Limb (tissue), 2 donors: ENCODE data around the gene POLD4.

Source experiments
- DNase-seq, 2 donors: peaks; one replicate each; pipeline ENCODE4 v3.0.0-alpha.2; 2016; ENCODE audit errors: extremely low spot score in 2 of 2

POLD4 gene

DNA sequence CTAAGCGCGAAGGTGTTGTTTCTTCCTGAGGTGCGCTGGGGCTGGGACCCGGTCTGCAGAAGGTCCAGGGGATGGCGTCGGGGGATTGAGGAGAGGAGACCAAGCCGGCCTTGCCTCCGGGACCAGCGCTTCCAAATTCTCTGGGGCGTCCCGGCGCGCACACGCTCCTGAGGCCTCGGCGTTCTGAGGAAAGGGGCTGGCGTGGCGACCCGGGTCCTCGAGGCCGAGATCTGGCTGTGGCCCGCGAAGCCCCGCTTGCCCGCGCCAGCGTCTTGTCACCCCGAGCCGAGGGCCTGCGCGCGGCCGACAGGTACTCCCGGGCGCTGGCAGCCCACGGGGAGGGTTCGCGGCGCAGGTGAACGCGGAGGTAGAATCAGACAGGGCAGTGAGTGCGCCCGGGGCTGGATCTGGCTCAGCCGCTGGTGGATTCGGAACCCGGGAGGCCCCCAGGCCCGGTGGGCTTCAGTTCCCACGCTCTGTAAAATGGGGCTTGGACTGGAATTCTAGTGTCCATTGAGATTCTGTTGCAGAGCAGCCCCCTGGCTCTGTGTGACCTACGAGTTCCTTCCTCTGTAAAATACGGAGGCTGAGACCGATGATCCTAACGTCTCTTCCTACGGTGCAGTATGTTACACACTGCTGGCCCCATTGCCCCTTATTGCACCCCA, 35.3 kb downstream of the POLD4 start:
- no peak for DNase-seq

DNA sequence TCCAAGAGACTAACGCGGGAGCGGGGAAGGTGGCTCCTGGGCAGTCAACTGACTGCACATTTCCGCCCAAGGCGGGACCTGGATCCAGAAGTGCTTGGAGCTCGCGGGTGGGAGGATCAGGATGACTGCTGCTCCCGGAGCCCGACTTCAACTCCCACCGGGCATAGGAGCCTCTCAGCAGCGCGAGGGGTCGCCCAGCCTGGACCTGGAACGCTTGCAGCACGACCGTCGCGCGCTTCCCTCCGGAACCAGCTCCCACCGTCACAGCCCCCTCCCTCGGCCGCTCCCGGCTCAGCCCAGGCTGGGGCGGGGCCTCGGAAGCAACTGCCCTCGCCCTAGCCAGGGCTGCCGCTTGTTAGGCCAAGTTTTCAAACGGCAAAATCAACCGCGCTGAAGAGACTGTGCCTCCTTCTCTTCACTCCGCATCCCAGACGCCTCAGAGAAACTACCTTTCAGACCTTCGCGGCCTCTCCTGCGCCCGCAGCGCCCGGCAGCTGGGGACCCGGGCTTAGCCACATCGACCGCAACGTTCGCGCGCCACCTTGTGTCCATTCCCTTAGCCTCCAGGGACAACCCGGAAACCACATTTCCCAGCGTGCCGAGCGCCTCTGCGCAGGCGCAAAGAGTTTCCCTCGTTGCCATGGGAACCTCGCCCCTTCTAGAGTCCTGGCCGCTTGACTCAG, 36.0 kb downstream of the POLD4 start:
- peak; percentile 97 to 98 for DNase-seq

DNA sequence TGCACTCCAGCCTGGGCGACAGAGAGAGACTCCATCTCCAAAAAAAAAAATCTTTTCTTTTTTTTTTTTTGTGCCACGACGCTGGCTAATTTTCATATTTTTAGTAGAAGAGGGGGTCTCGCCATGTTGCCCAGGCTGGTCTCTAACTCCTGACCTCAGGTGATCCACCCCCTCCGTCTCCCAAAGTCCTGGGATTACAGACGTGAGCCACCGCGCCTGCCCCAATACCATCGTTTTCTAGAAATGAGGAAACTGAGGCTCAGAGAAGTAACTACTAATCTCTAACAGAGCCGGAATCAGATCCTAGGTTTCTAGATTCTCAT, 36.5 kb downstream of the POLD4 start:
- DNase-seq, result no peak

DNA sequence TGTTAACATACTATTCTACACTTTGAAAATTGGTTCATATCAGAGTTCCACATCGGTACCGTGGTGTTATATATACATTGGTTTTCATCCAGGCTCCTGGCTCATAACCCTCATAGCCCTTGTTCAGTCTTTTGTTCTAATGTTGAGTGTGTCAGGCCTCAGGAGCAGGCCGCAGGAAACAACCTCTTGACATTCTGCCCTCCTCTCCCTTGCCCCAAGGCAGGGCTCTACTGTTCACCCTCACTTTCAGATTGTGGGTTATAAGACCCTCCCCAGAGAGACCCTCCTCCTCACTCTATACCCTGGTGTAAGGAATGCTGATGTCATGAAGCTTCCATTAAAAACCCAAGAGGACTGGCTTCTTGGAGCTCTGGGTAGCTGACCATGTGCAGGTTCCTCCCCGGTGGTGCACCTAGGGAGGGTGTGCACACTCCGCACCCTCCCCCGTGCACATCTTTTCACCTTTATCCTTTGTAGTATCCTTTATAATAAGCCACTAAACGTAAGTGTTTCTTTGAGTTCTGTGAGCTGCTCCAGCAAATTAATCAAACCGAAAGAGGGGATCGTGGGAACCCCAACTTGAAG, 37.9 kb downstream of the POLD4 start:
- DNase-seq, result no peak

DNA sequence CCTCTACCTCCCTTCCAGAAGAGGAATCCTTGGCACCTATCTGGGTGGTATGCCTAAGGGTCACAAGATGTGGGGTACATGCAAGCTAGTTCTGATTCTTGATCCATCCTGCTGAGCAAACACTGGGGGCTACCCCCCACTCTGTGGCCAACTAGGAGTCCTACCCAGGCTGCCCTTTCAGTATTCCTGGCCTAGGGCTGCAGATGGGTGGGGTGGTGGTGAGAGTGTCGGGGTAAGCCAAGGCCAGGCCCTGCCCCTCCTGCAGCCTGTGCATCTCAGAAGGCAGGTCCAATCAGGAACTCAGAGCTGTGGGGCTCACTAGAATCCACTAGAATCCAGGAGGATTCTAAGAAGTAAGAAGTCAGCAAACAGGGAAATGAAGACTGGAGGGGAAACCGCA, 39.1 kb downstream of the POLD4 start:
- no peak for DNase-seq

DNA sequence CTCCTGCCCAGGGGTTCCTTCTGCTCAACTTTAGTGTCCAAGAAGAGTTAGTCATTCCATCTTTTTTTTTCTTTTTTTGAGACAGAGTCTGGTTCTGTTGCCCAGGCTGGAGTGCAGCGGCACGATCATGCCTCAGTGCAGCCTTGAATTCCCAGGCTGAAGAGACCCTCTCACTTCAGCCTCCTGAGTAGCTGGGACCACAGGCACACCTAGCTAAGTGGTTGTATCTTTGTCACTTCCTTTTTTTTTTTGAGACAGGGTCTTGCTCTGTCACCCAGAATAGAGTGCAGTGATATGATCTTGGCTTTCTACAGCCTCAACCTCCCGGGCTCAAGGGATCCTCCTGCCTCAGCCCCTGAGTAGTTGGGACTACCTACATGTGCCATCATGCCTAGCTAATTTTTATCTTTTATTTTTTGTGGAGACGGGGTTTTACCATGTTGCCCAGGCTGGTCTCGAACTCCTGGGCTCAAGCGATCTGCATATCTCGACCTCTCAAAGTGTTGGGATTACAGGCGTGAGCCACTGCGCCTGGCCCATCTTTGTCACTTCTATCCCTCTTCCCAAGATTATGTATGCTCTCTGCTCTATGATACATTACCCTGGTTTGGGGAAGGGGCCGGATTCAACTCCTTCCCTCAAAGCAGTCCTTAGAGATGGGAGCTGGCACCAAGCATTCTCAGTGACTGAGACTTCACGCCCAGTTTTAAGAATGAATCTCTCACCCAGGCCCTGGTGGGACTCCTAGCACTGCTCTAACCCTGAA, 40.0 kb downstream of the POLD4 start:
- DNase-seq, result no peak

DNA sequence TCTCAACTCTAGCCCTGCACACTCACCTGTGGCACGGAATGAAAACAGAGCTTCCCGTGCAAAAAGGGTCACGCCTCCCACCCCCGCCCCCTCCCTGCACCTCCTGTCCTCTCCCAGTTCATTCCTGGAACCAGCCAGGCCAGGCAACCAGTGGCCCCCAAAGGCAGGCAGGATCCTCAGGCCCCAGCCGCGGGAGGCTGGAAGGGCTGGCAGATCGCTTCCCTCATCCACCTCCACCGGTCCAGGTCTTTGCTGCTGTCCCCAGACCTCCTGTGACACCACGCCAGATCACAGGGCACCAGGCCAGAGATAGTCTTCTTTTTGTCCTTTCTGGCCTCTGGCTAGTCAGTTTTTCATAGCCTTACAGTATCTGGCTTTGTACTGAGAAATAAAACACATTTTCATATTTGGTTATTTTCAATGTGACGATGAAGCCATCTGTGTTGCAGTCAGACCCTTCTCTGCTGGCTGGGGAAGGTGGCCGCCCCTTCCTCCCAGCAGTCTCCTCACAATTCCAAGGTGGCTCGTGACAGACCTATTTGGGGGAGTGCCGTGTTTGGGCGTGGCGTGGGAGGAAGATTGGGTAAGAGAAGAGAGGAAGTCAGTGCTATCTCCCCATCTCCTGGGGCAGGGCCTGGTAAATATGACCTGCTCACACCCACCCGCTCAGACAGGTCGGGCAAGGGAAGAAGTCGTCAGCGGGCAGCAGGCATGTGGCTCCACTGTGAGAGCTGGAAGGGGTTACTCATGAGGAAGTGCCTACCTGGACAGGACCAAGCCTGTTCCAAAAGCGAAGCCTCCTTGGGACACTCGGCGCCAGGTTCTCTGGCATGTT, 40.9 kb downstream of the POLD4 start:
- DNase-seq, result no peak

DNA sequence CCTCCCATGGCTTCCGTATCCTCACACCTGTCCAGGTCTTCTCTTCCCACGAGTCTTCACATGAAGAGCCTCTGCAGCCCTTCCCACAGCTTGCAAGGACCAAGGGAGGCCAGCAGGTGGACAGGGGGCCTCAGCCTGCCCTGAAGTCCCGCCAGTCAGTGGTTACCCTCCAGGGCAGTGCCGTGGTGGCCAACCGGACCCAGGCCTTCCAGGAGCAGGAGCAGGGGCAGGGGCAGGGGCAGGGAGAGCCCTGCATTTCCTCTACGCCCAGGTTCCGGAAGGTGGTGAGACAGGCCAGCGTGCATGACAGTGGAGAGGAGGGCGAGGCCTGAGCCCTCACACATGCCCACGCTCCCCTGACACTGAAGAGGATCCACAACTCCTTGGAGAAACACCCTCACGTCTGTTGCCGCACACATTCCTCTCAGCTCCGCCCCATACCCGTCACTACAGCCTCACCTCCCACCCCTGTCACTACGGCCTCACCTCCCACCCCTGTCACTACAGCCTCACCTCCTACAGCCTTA, 41.7 kb downstream of the POLD4 start:
- DNase-seq, result no peak

DNA sequence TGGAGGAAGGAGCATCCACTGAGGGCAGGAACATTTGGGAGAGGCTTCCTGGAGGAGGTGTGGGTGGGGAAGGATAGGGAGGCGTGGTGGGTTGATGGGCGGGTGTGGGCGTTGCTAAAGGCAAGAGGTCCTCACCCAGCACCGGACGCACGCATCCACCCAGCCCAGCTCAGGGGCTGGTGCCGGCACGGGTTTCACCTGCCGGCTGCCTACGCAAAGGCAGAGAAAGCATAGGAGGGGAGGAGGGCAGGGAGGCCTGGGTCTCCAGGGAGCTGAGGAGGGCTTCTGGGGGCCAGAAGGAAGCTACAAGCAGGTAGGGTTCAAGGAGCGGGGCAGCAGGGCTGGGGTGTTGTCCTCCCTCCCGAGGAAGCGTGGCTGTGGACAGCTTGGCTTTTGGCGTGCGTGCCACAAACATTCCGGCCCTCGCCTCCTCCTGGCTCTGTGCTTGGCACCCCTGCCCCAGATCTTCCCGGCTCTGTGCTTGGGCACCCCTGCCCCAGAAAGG, 42.2 kb downstream of the POLD4 start:
- no peak for DNase-seq

DNA sequence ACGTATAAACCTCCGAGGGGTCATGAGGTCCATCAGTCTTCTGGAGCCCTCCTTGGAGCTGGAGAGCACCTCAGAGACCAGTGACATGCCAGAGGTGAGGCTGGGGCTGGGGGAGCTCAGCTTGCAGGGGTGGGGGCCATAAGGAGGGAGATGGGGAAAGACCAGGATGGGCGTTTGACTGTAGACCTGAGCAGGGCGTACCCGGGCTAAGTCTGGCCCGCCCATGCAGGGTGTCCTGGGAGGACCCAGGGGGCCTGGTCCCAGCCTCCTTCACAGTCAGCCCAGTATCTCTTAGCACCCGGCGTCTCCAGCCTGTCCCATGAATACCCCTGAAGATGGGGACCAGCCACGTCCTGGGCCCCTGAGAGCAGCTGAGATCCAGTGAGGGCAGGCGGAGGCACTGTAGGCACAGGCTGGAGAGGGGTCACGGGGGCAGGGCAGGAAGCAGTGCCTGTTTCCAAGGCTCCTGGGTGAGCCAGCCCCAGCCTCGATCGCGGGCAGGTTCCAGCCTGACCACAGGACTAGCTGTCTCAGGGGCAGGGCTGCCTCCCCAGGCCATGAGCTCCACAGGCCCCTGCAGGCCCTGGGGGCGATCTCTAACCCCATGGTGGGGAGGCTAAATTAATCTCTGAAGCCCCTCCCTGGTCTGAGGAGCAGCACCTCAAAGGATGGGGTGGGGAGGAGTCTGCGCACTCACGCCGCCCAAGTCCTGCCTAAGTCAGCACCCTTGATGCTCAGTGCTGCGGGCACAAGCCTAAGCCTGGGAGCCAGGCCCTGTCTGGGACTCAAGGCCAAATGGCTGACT, 42.9 kb downstream of the POLD4 start:
- no peak for DNase-seq

DNA sequence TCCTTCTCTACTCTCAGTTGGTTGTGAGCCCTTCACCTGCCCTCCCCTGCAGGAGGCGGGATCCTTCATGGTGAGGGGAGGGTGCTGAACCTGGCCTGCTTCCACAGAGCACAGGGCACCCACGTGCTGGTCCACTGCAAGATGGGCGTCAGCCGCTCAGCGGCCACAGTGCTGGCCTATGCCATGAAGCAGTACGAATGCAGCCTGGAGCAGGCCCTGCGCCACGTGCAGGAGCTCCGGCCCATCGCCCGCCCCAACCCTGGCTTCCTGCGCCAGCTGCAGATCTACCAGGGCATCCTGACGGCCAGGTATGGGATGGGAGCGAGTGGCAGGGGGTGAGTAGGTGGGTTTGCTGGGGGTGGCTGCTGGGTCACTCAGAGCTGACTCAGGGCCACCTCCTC, 43.7 kb downstream of the POLD4 start:
- no peak for DNase-seq

DNA sequence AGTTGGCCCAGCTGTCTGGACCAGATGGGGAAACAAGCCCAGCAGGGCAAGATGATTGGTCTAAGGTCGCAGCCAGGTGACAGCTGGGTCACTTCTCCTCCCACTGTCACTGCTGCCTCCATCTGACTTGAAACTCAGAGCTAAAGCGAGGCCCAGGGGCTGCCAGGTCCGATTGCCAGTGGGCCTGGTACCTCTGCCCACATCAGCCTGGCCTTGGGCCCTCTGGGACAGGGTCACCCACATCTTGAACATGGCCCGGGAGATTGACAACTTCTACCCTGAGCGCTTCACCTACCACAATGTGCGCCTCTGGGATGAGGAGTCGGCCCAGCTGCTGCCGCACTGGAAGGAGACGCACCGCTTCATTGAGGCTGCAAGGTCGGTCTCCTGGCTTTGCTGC, 44.2 kb downstream of the POLD4 start:
- no peak for DNase-seq

DNA sequence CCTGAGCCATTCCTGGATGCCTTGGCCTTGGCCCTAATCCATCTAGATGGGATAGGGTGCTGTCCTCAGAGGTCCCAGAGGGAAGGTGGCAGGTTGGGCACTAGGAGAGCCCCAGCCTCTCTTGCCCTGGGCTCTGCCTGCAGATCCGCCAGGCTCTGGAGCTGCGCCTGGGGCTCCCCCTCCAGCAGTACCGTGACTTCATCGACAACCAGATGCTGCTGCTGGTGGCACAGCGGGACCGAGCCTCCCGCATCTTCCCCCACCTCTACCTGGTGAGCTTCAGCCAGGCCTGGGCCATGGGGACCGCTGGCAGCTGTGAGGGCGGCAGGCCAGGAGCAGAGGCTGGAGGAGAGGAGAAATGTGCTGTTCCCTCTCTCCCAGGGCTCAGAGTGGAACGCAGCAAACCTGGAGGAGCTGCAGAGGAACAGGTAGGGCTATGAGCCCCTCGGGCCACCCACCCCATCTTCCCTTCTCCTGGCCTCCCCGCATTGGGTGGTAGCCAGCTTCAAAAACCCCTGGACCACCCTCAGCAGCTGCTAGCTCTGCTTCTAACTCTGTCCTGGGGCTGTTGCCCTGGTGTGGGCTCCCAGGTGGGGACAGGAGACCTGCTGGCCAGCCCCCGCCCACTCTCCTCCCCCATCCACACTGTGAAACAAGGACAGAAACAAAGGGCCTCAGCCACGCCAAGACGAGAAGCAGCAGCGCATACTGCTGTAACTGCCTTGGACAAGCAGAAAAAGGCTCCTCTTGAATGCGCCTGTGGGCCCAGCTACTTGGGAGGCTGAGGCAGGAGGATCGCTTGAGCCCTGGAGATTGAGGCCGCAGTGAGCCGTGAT, 45.1 kb downstream of the POLD4 start:
- DNase-seq, result no peak

DNA sequence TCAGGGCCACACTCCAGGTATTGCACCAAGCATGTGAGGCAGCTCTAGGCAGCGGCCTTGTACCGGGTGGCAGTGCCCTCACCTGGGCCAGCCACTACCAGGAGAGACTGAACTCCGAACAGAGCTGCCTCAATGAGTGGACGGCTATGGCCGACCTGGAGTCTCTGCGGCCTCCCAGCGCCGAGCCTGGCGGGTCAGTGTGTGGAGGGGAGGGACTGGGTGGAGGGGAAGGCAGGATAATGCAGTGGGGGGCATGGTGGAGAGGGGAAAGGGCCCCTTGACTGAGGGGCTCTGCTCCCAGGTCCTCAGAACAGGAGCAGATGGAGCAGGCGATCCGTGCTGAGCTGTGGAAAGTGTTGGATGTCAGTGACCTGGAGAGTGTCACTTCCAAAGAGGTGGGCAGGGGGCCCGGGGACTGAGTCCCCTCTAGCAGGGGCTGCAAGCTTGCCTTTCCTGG, 45.8 kb downstream of the POLD4 start:
- DNase-seq, result no peak

DNA sequence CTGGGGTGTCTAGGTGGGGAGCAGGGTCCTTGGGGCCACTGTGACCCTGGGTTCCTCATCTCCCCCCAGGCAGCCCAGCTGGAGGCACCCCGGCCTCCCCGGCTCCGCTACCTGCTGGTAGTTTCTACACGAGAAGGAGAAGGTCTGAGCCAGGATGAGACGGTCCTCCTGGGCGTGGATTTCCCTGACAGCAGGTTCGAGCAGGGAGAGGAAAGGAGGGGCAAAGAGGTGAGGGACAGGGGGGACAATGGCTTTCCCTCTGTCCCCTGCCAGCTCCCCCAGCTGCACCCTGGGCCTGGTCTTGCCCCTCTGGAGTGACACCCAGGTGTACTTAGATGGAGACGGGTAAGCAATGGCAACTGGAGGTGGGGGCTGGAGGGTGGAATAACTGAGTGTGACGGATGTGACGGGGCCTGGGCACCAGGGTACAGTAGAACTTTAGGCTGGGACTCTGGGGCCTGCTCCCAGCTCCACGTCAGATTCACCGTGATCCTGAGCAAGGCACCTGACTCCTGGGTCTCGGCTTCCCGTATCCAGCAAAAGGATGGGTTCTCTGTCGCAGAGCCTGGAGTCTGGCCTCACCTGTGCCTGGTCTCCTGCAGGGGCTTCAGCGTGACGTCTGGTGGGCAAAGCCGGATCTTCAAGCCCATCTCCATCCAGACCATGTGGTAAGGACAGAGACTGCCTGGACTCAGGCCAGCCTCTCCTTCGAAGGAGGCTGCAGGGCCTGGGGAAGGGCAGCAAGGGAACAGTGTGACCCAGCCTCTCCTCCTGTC, 46.4 kb downstream of the POLD4 start:
- DNase-seq, result no peak

DNA sequence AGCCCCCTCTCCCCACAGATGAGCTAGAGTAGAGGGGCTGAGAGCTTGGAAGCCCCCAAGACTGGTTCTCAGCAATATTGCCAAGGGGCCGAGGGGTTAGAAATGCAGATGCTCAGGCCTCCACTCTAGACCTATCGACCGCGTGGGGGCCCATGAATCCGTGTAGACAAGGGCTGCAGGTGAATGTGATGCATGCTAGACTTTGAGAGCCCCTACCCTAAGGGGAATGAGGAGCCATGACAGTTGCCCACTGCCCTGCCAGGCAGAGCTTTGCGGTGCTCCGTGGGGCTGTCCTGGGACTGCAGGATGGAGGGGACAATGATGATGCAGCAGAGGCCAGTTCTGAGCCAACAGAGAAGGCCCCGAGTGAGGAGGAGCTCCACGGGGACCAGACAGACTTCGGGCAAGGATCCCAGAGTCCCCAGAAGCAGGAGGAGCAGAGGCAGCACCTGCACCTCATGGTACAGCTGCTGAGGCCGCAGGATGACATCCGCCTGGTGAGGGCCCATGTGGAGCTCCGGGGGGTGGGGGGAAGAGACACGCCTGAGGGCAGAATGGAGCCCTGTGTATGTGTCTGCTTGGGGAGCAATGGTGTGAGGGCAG, 48.7 kb downstream of the POLD4 start:
- peak in 1 of 2 donors; percentile 29 for DNase-seq

DNA sequence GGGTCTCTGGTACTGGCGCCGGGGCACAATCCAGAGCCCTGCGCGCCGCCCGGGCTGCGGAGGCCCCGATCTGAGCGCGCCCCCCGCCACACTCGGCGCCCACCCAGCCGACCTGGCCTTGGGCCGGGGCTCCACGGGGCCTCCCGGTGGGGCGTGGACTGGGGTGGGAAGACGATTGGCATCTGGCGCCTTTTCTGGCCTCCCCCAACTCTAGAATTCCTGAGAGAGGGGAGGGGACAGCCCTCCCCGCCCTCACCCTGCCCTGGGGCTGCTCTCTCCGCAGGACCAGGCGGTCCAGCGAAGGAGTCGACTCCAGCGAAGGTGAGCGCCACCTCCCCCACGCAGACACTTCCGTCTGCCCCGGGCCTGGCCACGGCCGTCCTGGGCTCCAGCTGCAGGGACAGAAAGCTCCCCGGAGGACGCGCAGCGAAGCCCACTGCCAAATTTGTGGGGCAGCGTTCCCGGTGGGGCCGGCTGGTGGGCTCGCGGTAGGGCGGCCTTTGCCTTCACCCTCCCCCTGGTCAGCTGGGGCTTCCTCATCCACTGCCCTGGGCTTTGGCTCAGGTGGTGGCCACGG, 49.4 kb downstream of the POLD4 start:
- no peak for DNase-seq
